Gastroesophageal sphincter (tissue), 4 donors: ENCODE results near the gene MDM4. TPM values are rescaled to one million over a fixed set of nuclear protein-coding genes. Genes with fewer than 3 reads are reported as not detected.

Experiments used
- ATAC-seq: fragments of 150-250 bp; one replicate; pipeline ENCODE4 v1.9.1; 2016; ENCODE audit warnings: mild to moderate bottlenecking, moderate library complexity
- H3K27ac ChIP-seq, 4 donors: fragments of 200-600 bp; sonication (generic) in 3 of 4; 1 replicate in 3 of 4; 2 replicates in 1 of 4; pipeline ENCODE4 v1.5.1; 2016 to 2019
- H3K27me3 ChIP-seq: fragments of 200-600 bp; sonication (generic); one replicate; pipeline ENCODE4 v1.5.1; 2019
- H3K36me3 ChIP-seq, 2 donors: fragments of 200-600 bp; sonication (generic); one replicate each; pipeline ENCODE4 v1.5.1; 2019; ENCODE audit warnings: control low read depth in 1 of 2
- H3K4me1 ChIP-seq, 3 donors: fragments of 200-600 bp; sonication (generic); 1 replicate in 2 of 3; 2 replicates in 1 of 3; pipeline ENCODE4 v1.5.1; 2016 to 2019; ENCODE audit warnings: control low read depth in 2 of 3
- H3K4me3 ChIP-seq, 2 donors: fragments of 200-600 bp; sonication (generic); one replicate each; pipeline ENCODE4 v1.5.1; 2019; ENCODE audit warnings: mild to moderate bottlenecking in 1 of 2, moderate library complexity in 1 of 2
- H3K9me3 ChIP-seq, 3 donors: fragments of 200-600 bp; sonication (generic); one replicate each; pipeline ENCODE4 v1.5.1; 2017 to 2019; ENCODE audit warnings: control low read depth in 2 of 3
- CTCF ChIP-seq, 4 experiments: fragments of 200-600 bp in 2 of 4; fragments of 450-650 bp in 2 of 4; sonication (generic) in 1 of 4; IDR thresholded peaks; one replicate each; pipeline ENCODE4 v1.5.1; 2017 to 2019; ENCODE audit warnings: antibody characterized with exemption in 4 of 4, mild to moderate bottlenecking in 2 of 4, moderate library complexity in 2 of 4
- EP300 ChIP-seq: sonication (generic); formaldehyde crosslinking; IDR thresholded peaks from one replicate; pipeline ENCODE4 v1.6.1; 2017; ENCODE audit warnings: antibody characterized with exemption, mild to moderate bottlenecking
- POLR2A ChIP-seq, 2 donors: fragments of 450-650 bp; IDR thresholded peaks; one replicate each; pipeline ENCODE4 v1.6.1; 2017; ENCODE audit warnings: antibody characterized with exemption in 2 of 2, mild to moderate bottlenecking in 2 of 2, moderate library complexity in 1 of 2
- POLR2AphosphoS5 ChIP-seq: sonication (generic); formaldehyde crosslinking; IDR thresholded peaks from one replicate; pipeline ENCODE4 v1.6.1; 2017; ENCODE audit warnings: antibody characterized with exemption
- WGBS, 2 donors: methylation state at CpG; one replicate each; pipeline ENCODE4 v1.1.5; 2018; ENCODE audit warnings: low coverage in 1 of 2; 5-methylcytosine and 5-hydroxymethylcytosine counted together
- total RNA-seq, 4 donors: library from RNA; depleted of rRNA; stranded (reverse); fragments of >200 nt; gene quantifications; one replicate each; pipeline ENCODE4 v1.1.0, GENCODE V29; 2016

Gene MDM4
- total RNA-seq, 4 donors from 2014 or later, result 24.3 to 74.1 (median 37.9) TPM

DNA sequence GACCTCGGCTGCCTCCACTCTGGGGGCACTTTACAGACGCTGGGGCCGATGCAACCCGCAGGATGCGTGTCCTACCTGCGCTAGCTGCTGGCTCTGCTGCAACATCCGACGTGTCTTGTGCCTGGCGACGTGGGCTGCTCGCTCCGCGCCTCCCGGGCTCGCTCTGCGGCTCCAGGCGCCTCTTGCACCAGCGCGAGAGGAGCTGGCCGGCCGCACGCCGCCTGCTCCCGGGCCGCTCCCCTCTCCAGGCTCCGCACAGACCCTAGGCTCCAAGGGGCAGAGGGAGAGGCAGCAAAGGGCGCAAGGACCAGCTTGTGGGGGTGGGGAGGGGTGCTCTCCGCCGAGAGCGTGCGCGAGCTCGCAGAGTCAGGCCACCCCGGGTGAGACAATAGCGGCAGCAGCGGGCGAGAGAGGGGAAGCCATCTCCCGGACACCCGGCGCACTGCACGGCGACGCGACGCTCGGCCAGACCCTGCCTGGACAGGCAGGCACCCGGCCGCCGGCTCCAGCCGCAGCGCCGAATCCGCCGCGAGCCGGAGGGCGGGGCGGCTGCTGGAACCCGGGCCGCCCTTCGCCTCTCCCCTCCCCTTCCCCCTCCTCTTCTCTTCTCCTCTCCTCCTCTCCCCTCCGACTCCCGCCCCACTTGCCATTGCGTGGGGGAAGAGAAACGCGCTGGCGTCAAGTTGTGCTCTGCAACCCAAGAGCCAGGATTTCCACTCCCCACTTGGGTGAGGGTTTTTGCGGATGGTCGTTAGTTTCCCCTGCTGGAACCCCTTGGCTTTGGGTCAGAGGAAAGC lies 21.7 kb upstream of the MDM4 start, which contains the start of gene PIK3C2B:
TSS of gene PIK3C2B (minus strand) at position 525 of the 797 bp plus-strand sequence. CDS start 25,003 bp downstream, outside the sequence.
- Histone ChIP-seq H3K4me3 (peak within 1 kb of the TSS; percentile 50 to 87), H3K9me3 (no peaks in the 10 kb centered on the region), H3K27ac (peak within 1 kb of the TSS; percentile 48 to 94 (median 88)), H3K4me1 (peaks cover 0 to 51% (median 14%) of the 10 kb centered on the region in 3 donors), H3K27me3 (no peaks in the 10 kb centered on the region), H3K36me3 (no peaks in the 10 kb centered on the region)
- TF ChIP-seq CTCF (IDR thresholded peaks at IDR 0.05) (peak in 3 of 4 experiments; percentile 60 to 83 (median 73)), POLR2AphosphoS5 (peak; percentile 60), POLR2A (IDR thresholded peaks at IDR 0.05) (peak; percentile 30 to 55), EP300 (no peak)
- peak; percentile 93 for ATAC-seq
- 0% methylated on average over 6 of the region's 69 CpGs; no CpG with 5 or more reads in 1 of the 2 donors for WGBS, 2 donors

DNA sequence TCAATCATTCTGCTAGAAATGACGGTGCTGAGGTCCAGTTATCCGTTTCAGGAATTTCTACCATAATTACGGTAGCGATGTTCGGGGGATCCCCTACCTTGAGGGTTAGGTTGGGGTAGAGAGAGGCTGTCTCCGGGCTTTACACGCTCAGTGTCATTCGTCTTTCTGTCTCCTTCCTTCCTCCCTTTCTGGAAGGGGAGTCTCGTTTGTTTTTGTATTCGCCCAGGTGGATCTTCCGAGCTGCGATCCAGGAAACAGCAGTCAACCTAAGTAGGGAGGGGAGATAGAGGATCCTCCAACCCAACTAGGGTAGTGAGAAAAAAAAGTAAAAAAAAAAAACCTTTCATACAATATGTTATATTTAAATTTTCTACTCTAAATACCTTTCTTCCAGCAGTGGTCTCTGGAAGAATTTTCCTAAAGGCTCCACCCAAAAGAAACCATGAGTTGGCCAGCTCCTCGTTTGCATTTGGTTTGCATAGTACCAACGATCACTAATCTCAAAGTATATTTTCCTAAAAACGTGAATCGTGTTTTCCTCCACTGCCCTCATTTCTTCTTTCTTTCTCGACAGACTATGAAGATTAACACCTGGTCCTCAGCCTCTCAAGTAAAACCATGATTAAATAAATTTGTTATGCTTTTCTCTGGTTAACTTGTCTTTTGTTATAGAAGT lies 21.0 kb upstream of the MDM4 start:
- ATAC-seq, result no peak

GRCh38 chr1:204495777-204496176 lies 20.4 kb upstream of the MDM4 start:
- TF ChIP-seq POLR2A (IDR thresholded peaks at IDR 0.05) (no peak), EP300 (no peak), POLR2AphosphoS5 (no peak), CTCF (IDR thresholded peaks at IDR 0.05) (no peak)
- no peak for ATAC-seq
- Histone ChIP-seq H3K27me3 (no peaks in the 10 kb centered on the region), H3K4me1 (peaks cover 0 to 46% (median 14%) of the 10 kb centered on the region in 3 donors), H3K27ac (peak overlapping the region in 1 of 4 donors; percentile 82), H3K4me3 (no peak overlapping the region), H3K9me3 (no peaks in the 10 kb centered on the region), H3K36me3 (no peaks in the 10 kb centered on the region)
- WGBS, 2 donors, result 56 to 59% methylated on average over 5 to 6 of the region's 6 CpGs

More for the DNA sequence above, 21.0 kb upstream of the MDM4 start:
- no peaks in the 10 kb centered on the region for H3K9me3 ChIP-seq
- H3K4me3 ChIP-seq, result peak overlapping the region; percentile 50 to 87
- TF ChIP-seq CTCF (IDR thresholded peaks at IDR 0.05) (no peak), POLR2AphosphoS5 (no peak), EP300 (no peak), POLR2A (IDR thresholded peaks at IDR 0.05) (no peak)
- no peaks in the 10 kb centered on the region for H3K27me3 ChIP-seq
- H3K36me3 ChIP-seq, result no peaks in the 10 kb centered on the region
- H3K4me1 ChIP-seq, result peaks cover 0 to 51% (median 14%) of the 10 kb centered on the region in 3 donors
- 5 to 8% methylated on average over 14 to 17 of the region's 17 CpGs for WGBS, 2 donors
- H3K27ac ChIP-seq, result peak overlapping the region; percentile 14 to 94 (median 88)

- no peak for ATAC-seq
- H3K27me3 ChIP-seq, result no peaks in the 10 kb centered on the region
- no peaks in the 10 kb centered on the region for H3K9me3 ChIP-seq
- no peak overlapping the region for H3K4me3 ChIP-seq
- TF ChIP-seq POLR2A (IDR thresholded peaks at IDR 0.05) (no peak), POLR2AphosphoS5 (no peak), CTCF (IDR thresholded peaks at IDR 0.05) (no peak), EP300 (no peak)
- H3K4me1 ChIP-seq, result peaks cover 0 to 17% (median 0%) of the 10 kb centered on the region in 3 donors
- no peak overlapping the region for H3K27ac ChIP-seq
- no peaks in the 10 kb centered on the region for H3K36me3 ChIP-seq
- 65 to 78% methylated on average over 3 of the region's 3 CpGs for WGBS, 2 donors
Measured at GRCh38 chr1:204498981-204499380, 17.2 kb upstream of the MDM4 start.
